NK-92 (cell line): ENCODE data around the gene DARS2.
"Not testable (repeated sequence)": the region's sequence is repeated elsewhere in the genome, so short reads cannot be mapped to it uniquely, and the experiment has no call there.

Experiments
- DNase-seq: peaks from one replicate; lab custom pipeline; 2025; ENCODE audit not compliant: unreplicated experiment; lab: John Stamatoyannopoulos, UW

Gene DARS2

DNA sequence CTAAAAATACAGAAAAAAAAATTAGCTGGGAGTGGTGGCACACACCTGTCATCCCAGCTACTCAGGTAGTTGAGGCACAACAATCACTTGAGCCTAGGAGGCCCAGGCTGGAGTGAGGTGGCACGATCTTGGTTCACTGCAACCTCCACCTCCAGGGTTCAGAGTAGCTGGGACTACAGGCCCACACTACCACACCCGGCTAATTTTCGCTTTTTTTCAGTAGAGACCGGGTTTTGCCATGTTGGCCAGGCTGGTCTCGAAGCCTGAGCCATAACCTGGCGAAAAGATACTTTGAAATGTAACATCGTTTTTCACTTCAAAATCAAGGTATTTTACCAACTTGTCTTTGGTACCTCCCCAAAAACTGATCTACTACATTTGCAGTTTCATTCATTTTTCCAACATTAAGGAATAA is 37.3 kb downstream of the DARS2 start:
- no peak for DNase-seq

DNA sequence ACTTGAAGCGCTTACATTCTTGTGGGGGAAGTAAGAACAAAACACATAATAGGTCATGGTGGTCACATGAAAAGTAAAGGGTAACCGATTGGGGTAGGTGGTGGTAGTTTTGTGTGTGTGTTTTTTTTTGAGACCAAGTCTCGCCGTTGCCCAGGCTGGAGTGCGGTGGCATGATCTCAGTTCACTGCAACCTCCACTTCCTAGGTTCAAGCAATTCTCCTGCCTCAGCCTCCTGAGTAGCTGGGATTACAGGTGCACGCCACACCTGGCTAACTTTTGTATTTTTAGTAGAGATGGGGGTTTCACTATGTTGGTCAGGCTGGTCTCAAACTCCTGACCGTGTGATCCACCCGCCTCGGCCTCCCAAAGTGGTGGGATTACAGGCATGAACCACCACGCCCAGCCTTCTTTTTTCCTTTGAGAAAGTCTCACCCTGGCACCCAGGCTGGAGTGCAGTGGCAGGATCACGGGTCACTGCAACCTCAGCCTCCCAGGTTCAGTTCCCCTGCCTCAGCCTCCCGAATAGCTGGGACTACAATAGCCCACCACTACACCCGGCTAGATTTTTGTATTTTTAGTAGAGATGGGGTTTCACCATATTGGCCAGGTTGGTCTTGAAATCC is 37.8 kb downstream of the DARS2 start:
- DNase-seq, result not testable (repeated sequence)

DNA sequence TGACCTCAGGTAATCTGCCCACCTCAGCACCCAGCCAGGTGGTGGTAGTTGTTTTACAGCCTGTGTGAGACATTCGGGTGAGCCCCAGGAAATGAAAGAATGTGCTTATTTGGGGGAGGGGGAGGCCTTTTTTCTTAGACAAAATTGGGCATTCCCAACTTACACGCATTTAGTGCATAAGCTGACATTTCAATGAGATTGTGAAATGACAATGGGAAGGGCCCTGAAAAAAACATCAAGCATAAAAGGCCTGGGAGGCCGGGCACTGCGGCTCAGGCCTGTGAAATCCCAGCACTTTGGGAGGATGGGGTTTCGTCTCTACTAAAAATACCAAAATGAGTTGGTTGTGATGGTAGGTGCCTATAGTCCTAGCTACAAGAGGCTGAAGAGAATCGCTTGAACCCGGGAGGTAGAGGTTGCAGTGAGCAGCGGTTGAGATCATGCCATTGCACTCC is 38.3 kb downstream of the DARS2 start:
- DNase-seq, result no peak

DNA sequence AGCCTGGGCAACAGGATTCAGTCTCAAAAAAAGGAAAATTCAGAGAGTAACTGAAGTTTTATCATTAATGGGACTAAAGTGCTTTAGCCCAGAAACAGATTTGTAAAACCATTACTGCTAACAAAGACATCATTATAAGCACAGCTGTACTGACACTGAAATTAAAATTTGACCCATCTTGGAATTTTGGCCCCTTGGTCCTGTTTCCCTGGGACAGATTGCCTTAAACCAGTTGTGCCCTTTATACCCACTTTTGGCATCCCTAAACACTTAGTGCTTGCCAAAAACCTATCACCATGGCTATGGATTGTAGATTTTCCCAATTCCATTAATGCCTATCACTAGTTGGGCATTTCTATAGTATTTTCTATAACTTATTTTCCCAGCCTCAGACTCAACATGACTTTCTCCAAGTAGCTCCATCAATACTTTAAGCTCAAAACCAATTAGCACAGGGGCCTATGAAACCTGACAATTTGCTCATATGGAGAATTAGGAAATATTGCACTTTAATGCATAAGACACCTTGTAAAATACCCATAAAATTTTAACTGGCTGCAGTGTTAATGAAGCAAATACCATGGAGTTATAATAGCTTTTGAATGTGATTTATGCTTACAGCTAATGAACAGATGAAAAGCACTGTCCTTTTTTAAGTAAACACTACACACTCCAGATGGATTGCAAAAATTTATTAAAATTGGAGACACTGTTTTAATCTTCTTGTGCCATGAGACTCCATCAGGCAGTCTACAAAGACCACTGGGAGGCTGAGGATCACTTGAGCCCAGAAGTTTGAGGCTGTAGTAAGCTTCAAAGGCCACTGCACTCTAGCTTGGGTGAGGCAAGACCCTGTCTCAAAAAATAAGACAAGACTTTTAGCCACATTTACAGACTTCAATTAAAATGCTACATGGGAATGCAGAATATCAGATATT is 39.0 kb downstream of the DARS2 start:
- DNase-seq, result no peak

DNA sequence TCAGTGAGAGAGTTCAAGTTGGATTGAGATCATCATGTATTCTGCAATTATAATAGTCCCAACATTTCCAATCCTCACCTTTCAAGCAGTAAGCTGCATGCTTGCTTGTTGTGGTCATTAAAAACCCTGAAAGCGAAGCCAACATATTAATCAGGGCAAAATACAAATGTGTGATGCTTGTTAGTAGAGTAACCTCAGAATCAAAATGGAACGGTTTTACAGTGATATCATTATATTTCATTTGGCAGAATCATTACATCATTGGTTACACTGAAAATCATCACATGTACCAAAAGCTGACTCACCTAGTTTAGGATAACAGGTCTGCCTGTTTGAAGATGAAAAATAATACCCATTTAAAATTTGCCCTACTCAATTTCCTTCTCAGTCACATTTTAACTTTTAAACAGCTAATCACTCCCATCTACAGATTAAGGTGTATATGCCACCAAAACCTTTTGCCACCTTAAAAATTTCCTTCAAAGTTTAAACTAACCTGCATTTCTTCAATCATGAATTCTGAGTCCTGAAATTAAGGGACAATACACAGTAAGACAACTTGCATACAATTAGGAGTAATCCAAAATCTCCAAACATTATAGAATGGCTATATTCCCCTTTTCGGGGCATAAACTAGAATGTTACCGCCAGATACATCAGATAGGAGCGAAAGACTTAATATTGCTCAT is 39.9 kb downstream of the DARS2 start:
- no peak for DNase-seq

DNA sequence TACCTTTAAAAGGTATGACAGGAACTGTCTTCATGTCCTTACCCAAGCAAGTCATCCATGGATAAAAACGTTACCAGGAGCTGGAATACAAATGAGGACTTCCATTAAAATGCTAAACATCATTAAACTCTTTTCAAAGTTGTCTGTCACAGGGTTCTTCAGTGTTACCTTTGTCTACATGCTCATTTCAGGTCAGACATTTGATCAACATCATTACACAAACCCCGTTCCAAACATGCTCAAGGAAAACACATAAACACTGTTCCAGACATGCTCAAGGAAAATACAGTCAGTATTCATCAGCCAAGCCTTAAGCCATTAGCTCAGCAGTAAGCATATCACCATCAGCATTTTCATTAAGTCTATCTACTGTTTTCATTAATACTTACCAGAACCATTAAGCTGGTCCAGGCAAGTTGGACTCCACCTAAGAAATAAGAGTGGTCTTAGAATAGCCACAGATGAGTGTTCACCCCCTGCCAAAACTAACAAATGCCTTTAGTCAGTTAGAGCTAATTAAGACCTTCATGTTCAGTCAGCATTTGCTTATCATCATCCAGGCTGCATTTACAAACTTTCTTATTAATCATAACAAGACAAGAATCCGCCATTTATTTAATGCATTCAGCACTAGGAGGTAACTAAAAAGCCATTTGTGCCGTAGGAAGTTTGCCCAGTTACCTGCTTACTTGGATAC is 41.1 kb downstream of the DARS2 start:
- no peak for DNase-seq

DNA sequence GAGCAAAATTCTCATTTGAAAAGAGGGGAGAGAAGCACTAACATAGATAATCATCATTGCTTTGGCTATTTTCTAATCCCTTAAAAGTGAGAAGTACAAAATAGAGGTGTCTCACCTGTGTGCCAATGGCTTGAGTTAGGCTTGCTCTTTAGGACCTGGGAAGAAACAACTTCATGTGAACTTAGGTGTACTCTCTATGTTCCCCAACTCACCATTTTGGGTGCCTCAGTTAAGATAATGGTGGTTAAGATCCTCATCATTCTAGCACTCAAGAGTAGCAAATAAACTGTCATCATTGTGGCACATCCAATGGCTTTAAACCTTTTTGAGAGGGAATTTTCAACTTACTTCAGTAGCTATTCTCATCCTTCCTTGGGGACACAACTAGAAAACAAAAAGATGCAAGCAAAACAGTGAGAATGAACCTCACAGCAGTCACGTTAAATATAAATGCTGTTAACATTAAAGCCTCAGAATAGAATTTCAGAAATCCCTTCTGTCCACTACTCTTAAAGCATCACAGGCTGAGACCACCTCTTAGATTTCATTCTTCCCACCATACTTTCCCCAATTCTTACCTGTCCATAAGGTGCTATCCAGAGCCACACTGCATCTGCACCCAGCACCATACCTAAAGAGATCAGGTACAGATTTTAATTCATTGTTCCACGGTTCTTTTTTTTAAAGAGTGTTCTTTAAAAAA is 42.1 kb downstream of the DARS2 start:
- DNase-seq, result no peak

DNA sequence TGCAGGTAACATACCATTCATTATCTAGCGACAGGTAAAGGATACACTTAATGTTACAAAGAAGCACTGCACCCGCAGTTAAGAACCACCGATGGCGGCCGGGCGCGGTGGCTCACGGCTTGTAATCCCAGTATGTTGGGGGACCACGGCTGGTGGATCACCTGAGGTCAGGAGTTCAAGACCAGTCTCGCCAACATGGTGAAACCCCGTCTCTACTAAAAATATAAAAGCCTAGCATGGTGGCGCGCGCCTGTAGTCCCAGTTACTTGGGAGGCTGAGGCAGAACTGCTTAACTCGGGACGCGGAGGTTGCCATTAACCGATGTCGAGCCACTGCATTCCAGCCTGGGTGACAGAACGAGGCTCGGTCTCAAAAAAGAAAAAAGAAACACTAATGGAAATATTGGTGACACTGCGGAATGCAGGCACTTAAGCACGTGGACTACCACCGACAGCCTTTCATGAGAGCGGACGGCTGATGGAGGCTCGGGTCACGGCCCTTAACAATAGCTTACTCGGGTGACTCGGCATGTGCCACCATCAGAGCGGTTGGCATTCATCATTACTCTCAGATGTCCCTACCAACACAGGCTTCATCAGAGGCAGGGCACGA is 42.8 kb downstream of the DARS2 start:
- DNase-seq, result no peak

DNA sequence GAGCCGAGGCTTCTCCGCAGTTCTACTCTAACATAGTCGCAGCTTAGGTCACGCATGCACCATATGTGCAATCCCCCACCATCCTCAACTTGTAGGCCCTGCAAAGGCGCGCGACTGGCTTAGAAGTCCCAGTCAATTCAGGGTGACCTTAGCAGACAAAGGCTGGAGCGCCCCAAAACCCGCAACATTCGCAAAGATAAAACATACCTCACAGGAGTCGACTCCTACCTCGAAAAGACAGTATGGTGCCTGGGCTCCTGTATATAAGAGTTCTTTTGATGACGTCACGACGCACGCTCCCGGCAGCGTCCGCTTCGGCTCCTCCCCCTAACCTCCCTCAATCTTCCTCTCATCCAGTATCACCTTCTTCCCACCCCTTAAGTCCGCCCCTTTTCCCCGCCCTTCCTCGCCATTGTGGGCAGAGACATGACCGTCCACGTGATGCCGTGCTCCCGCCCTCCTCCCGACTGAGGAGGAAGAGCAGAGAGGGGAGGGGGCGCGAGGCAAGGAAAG is 43.3 kb downstream of the DARS2 start, which contains the start of gene GAS5:
TSS of gene GAS5 (minus strand) at position 237 of the 513 bp plus-strand sequence.
- DNase-seq, result peak; percentile 96

DNA sequence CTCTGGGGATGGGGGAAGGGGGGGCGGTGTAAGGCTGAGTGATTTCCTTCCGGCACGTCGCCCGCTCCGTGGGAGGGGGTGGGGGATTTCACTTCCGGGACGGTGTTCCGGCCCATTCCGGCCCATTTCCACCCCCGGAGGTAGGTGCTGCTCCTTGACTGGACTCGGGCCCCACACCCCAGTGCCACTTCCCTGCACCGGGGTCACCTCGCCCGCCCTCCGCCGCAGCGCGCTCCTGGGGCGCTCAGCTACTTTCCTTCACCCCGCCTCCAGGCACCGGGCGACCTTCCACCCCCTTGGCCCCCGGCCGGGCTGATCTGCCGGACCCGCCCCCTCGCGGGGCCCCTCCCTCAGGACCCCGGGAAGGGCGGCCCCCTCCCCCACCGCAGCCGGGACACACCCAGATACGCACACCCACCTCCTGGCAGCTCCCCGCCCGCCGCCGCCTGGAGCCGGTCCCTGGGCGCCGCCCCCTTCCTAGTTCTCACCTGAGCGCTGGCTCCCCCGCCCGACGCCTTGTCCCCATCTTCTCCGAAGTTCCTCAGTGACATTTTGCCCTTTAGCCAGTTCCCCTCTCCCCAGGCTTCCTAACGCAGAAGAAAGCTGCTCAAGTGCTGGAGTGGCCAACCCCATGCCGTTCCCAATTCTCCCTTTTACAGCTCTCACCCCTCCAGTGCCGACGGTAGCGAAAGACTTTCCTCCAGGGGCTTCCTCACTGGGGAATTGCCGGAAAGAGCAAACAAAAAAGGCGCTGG is 44.0 kb downstream of the DARS2 start, which contains the start of gene ZBTB37:
TSS of gene ZBTB37 (plus strand) at position 115 of the 755 bp plus-strand sequence. CDS start 1,846 bp downstream, outside the sequence.
- peak; percentile 21 for DNase-seq

DNA sequence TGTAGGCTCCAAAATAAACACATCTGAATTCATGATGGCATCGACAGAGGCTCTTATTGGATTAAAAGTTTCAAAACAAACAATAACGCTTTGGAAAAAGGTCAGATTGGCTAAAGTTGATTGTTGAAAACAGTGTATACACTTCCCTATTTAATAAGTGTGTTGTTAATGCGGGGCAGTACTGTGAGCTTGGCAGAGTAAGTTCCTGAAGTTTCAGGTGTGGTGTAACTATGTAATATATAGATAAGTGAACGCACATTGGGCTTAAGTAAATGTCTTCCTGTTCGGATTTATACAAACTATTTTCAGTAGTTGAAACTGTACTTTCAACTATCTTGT is 44.5 kb downstream of the DARS2 start:
- no peak for DNase-seq

DNA sequence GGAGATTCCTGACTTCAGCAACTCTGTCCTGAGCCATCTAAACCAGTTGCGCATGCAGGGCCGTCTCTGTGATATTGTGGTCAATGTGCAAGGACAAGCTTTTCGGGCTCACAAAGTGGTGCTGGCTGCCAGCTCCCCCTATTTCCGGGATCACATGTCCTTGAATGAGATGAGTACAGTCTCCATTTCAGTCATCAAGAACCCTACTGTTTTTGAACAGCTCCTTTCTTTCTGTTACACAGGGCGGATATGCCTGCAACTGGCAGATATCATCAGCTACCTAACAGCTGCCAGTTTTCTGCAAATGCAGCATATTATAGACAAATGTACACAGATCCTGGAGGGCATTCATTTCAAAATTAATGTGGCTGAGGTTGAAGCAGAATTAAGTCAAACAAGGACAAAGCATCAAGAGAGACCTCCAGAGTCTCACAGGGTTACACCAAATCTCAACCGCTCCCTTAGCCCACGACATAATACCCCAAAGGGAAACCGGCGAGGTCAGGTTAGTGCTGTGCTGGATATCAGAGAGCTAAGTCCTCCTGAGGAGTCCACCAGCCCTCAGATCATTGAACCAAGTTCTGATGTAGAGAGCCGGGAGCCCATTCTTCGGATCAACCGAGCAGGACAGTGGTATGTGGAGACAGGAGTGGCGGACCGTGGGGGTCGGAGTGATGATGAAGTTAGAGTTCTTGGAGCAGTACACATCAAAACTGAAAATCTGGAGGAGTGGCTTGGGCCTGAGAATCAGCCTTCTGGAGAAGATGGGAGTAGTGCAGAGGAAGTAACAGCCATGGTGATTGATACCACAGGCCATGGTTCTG is 46.0 kb downstream of the DARS2 start:
- no peak for DNase-seq

DNA sequence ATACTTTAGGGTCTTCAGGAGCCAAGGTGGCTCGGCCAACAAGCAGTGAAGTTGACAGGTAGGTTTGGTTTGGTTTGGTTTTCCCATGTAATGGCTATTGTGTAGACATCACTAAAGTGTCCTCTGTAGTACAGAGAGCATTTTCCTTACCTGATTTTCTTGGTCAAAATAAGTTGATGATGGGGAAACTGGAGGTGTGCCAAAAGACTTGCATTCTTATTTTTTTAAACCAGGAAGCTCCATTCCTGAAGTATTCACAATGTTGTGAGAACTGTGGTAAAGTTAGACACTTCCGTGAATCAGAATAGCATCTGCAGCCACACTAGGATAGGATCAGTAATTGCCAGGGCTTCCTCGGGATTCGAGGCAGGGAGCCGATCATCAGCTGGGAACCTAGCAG is 46.6 kb downstream of the DARS2 start:
- DNase-seq, result no peak

DNA sequence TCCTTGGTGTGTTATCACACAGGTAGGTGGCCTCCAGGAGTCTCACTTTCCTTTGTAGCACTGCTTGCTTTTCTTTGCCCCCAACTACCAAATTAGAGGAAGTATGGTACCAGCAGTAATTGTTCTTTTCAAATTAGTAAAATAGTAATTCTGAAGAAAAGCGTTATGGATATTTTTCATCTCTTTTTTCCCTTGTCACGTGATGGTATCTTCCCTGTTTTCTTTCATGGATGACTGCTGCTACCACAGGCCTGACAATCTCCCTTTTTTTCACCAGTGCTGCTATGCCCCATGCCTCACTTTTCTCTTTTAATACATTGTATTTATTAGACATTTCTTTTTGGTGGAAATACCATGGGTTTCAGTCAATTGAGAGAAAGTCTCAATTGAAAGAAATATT is 47.0 kb downstream of the DARS2 start:
- no peak for DNase-seq

DNA sequence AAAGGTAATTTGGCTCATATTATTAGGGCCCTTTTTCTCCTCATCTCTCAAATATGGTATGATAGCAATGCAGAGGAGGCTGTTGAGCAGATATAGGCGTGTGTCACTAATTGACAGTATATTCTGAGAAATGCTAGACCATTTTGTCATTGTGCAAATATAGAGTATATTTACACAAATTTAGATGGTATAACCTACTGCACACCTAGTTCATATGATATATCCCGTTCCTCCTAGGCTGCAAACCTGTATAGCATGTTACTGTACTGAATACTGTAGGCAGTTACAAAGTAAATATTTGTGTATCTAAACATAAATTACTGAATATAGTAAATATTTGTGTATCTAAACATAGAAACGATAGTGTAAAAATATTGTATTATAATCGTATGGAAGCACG is 52.3 kb downstream of the DARS2 start:
- no peak for DNase-seq

DNA sequence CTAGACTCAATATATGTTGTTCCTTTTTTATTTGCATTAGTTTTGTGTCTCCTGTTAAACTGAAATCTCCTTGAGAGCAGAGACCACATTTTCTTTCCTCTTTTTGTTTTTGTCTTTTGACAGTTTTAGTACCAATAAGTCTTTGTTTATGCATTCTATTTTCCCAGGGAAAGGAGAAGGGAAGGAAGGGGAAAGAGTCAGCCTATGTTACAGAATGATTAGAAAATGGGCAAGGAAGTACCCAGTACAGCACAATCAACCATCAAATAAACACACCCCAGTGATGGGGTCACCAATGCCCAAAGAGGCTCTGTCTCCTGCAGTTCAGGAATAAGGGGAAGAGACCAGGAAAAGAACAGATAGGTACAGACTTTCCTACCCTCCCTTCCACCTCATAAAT is 53.8 kb downstream of the DARS2 start:
- DNase-seq, result no peak

DNA sequence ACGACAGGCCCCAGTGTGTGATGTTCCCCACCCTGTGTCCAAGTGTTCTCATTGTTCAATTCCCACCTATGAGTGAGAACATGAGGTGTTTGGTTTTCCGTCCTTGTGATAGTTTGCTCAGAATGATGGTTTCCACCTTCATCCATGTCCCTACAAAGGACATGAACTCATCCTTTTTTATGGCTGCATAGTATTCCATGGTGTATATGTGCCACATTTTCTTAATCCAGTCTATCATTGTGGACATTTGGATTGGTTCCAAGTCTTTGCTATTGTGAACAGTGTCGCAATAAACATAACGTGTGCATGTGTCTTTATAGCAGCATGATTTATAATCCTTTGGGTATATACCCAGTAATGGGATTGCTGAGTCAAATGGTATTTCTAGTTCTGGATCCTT is 56.6 kb downstream of the DARS2 start:
- not testable (repeated sequence) for DNase-seq

DNA sequence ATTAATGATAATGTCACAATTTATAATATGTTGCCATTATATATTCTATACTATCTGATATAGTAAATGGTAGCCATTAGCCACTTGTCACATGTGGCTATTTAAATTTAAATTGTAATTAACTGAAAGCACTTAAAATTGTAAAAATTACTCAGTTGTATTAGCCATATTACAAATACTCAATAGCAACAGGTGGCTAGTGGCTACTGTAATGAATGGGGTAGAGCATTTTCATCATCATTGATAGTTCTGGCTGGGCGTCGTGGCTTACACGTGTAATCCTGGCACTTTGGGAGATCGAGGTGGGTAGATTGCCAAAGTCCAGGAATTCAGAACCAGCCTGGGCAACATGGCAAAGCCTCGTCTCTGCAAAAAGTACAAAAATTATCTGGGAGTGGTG is 60.2 kb downstream of the DARS2 start:
- no peak for DNase-seq
